ENCODE data around the gene ADCY2. TPM values are rescaled to one million over a fixed set of nuclear protein-coding genes. Genes with fewer than 3 reads are reported as not detected.

The ADCY2 gene
- total and polyA plus RNA-seq, 2 experiments from 2014 or later = 2.2 to 4.7 TPM

DNA sequence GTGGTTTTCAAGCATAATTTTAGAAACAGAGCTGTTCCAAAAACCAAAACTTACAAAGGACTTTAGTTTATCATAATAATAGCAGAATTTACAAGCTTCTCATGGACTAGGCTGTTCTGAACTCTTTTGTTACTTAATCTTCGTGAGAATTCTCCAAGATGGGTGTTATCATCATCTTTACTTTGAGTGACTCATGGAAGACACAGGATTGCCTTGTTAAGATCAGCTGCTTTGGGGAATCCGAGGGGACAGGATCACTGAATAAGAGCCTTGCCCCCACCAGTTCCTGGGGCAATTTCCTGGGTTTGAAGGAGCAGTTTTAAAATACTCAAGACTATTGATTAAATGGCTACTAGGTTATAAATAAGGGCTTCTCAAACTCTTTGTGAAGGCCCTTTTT lies 374.5 kb downstream of the ADCY2 start:
- DNase-seq (ENCODE audit: low read depth in 1 of 2, low spot score in 1 of 2) = no peak

GRCh38 chr5:7772141-7772540 lies 376.2 kb downstream of the ADCY2 start:
- Histone ChIP-seq H3K4me1 (ENCODE audit: low read depth) (no peaks in the 10 kb centered on the region), H3K9me3 (ENCODE audit: low read depth) (no peaks in the 10 kb centered on the region), H3K4me3 (no peak overlapping the region), H3K27ac (no peak overlapping the region), H3K36me3 (no peaks in the 10 kb centered on the region), H3K27me3 (no peaks in the 10 kb centered on the region)
- DNase-seq (ENCODE audit: low read depth in 1 of 2, low spot score in 1 of 2) = no peak
- no peak for TF ChIP-seq CTCF (IDR thresholded peaks at IDR 0.05; ENCODE audit: low read depth, low read length)

More for the DNA sequence above, 374.5 kb downstream of the ADCY2 start:
- no peak for TF ChIP-seq CTCF (IDR thresholded peaks at IDR 0.05; ENCODE audit: low read depth, low read length)
- Histone ChIP-seq H3K4me1 (ENCODE audit: low read depth) (no peaks in the 10 kb centered on the region), H3K4me3 (no peak overlapping the region), H3K9me3 (ENCODE audit: low read depth) (no peaks in the 10 kb centered on the region), H3K27ac (no peak overlapping the region), H3K27me3 (no peaks in the 10 kb centered on the region), H3K36me3 (no peaks in the 10 kb centered on the region)

DNA sequence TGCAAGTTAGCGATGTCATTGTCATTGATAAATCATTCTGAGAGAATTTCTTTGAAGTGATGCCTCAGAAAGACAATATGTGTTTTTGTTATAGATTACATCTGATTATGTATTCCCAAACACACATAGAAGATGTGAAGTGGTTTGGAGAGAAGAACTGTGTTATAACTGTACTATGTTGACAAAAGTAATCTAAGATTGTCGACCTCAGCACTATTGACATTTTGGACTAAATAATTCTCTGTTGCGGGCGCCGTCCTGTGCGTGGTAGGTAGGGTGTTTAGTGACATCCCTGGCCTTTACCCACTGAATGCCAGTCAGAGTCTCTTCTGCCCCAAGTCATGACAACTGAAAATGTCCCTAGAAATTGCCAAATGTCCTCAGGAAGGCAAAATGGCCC lies 377.2 kb downstream of the ADCY2 start:
- no peak for TF ChIP-seq CTCF (IDR thresholded peaks at IDR 0.05; ENCODE audit: low read depth, low read length)
- H3K27ac ChIP-seq = no peak overlapping the region
- no peak overlapping the region for H3K4me3 ChIP-seq
- no peaks in the 10 kb centered on the region for H3K9me3 ChIP-seq (ENCODE audit: low read depth)
- H3K36me3 ChIP-seq = no peaks in the 10 kb centered on the region
- no peaks in the 10 kb centered on the region for H3K27me3 ChIP-seq
- no peaks in the 10 kb centered on the region for H3K4me1 ChIP-seq (ENCODE audit: low read depth)
- DNase-seq (ENCODE audit: low read depth in 1 of 2, low spot score in 1 of 2) = no peak

DNA sequence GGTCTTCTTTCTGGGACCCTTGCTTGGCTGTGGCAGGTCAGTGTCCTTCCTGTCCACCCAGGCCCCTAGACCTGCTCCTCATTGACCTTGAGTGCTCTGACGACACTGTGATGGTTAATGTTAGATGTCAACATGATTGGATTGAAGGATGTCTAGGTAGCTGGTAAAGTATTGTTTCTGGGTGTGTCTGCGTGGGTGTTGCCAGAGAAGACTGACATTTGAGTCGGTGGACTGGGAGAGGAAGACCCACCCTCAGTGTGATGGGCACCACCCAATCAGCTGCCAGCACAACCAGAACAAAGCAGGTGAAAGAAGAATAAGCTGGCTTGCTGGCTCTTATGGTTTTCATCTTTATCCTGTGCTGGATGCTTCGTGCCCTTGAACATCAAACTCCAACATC lies 380.5 kb downstream of the ADCY2 start:
- Histone ChIP-seq H3K4me3 (no peak overlapping the region), H3K4me1 (ENCODE audit: low read depth) (no peaks in the 10 kb centered on the region), H3K27ac (no peak overlapping the region), H3K27me3 (no peaks in the 10 kb centered on the region), H3K9me3 (ENCODE audit: low read depth) (no peaks in the 10 kb centered on the region), H3K36me3 (no peaks in the 10 kb centered on the region)
- TF ChIP-seq CTCF (IDR thresholded peaks at IDR 0.05; ENCODE audit: low read depth, low read length) = no peak
- DNase-seq (ENCODE audit: low read depth in 1 of 2, low spot score in 1 of 2) = no peak

GRCh38 chr5:7779019-7780005 lies 383.4 kb downstream of the ADCY2 start:
- no peak overlapping the region for H3K27ac ChIP-seq
- H3K36me3 ChIP-seq = no peaks in the 10 kb centered on the region
- no peak for TF ChIP-seq CTCF (IDR thresholded peaks at IDR 0.05; ENCODE audit: low read depth, low read length)
- H3K4me3 ChIP-seq = no peak overlapping the region
- no peaks in the 10 kb centered on the region for H3K9me3 ChIP-seq (ENCODE audit: low read depth)
- no peak for DNase-seq (ENCODE audit: low read depth in 1 of 2, low spot score in 1 of 2)
- H3K4me1 ChIP-seq (ENCODE audit: low read depth) = no peaks in the 10 kb centered on the region
- H3K27me3 ChIP-seq = no peaks in the 10 kb centered on the region

Data from cardiac muscle cell (in vitro differentiated cells and primary cell).